H54 (cell line): Measurements from ENCODE around the gene KCNAB1.
A peak's percentile ranks its signal among the peaks of the same experiment; 100 is the strongest.

Experiments used
- DNase-seq: peaks from one replicate; pipeline ENCODE4 v3.0.0; 2011; ENCODE audit warnings: low spot score, mixed read lengths; ENCODE audit not compliant: insufficient read length
- FAIRE-seq: peaks from 3 replicates; lab custom pipeline; 2011; peaks lifted over from hg19 to GRCh38; lab: Jason Lieb, UNC
- POLR2A ChIP-seq: IDR thresholded peaks from 2 replicates; pipeline ENCODE4 v1.6.1; 2011; ENCODE audit warnings: low read depth, mild to moderate bottlenecking, low read length

Gene KCNAB1

GRCh38 chr3:156497326-156497725, 376.9 kb downstream of the KCNAB1 start:
- TF ChIP-seq POLR2A, result no peak
- DNase-seq, result no peak
- FAIRE-seq, result no peak

- DNase-seq (no peak), FAIRE-seq (no peak)
- TF ChIP-seq POLR2A, result no peak
Measured at GRCh38 chr3:156498307-156498706, 377.9 kb downstream of the KCNAB1 start.

- DNase-seq, result no peak
- FAIRE-seq, result no peak
- TF ChIP-seq POLR2A, result no peak
Measured at GRCh38 chr3:156507285-156507684, 386.9 kb downstream of the KCNAB1 start.

GRCh38 chr3:156509189-156510174, 389.1 kb downstream of the KCNAB1 start:
- no peak for TF ChIP-seq POLR2A
- DNase-seq, result peak; percentile 20
- peak; percentile 94 for FAIRE-seq

- TF ChIP-seq POLR2A, result no peak
- no peak for DNase-seq
- peak; percentile 30 for FAIRE-seq
Measured at GRCh38 chr3:156511987-156512677, 391.8 kb downstream of the KCNAB1 start.

- peak; percentile 20 for FAIRE-seq
- TF ChIP-seq POLR2A, result no peak
- DNase-seq, result no peak
Measured at GRCh38 chr3:156513619-156514018, 393.2 kb downstream of the KCNAB1 start.

GRCh38 chr3:156516284-156516683, 395.9 kb downstream of the KCNAB1 start:
- no peak for TF ChIP-seq POLR2A
- FAIRE-seq (no peak), DNase-seq (no peak)

- no peak for DNase-seq
- no peak for FAIRE-seq
- no peak for TF ChIP-seq POLR2A
Measured at GRCh38 chr3:156516961-156517360, 396.6 kb downstream of the KCNAB1 start.

- FAIRE-seq (no peak), DNase-seq (no peak)
- TF ChIP-seq POLR2A, result no peak
Measured at GRCh38 chr3:156518726-156519125, 398.3 kb downstream of the KCNAB1 start.

- FAIRE-seq, result no peak
Measured at GRCh38 chr3:156519758-156520162, 399.4 kb downstream of the KCNAB1 start.

GRCh38 chr3:156522673-156523072, 402.3 kb downstream of the KCNAB1 start:
- TF ChIP-seq POLR2A, result no peak
- DNase-seq, result no peak
- FAIRE-seq, result no peak

More at GRCh38 chr3:156519758-156520162, 399.4 kb downstream of the KCNAB1 start:
- no peak for DNase-seq
- TF ChIP-seq POLR2A, result no peak

GRCh38 chr3:156525808-156526207, 405.4 kb downstream of the KCNAB1 start:
- FAIRE-seq, result peak; percentile 89
- no peak for DNase-seq
- no peak for TF ChIP-seq POLR2A

- TF ChIP-seq POLR2A, result no peak
- FAIRE-seq (no peak), DNase-seq (no peak)
Measured at GRCh38 chr3:156527060-156527459, 406.7 kb downstream of the KCNAB1 start.

GRCh38 chr3:156530980-156531379, 410.6 kb downstream of the KCNAB1 start:
- no peak for FAIRE-seq
- no peak for TF ChIP-seq POLR2A
- DNase-seq, result no peak
